KMS-11 (cell line): ENCODE results near the gene BPTF.
A peak's percentile ranks its signal among the peaks of the same experiment; 100 is the strongest.
"Not testable (repeated sequence)": the region's sequence is repeated elsewhere in the genome, so short reads cannot be mapped to it uniquely, and the experiment has no call there.

Experiments
- H2AFZ ChIP-seq: fragments of 200-600 bp; sonication (generic); 2 replicates; pipeline ENCODE4 v1.6.1; 2016; ENCODE audit warnings: antibody characterized with exemption, mixed run types, low read depth
- H3K27ac ChIP-seq: fragments of 200-600 bp; sonication (generic); 2 replicates; pipeline ENCODE4 v1.6.1; 2016; ENCODE audit warnings: mild to moderate bottlenecking, mixed run types
- H3K27me3 ChIP-seq: fragments of 200-600 bp; sonication (generic); 2 replicates; pipeline ENCODE4 v1.6.1; 2017; ENCODE audit warnings: mild to moderate bottlenecking, low read depth, mixed run types, moderate library complexity; ENCODE audit not compliant: insufficient read depth
- H3K36me3 ChIP-seq: fragments of 200-600 bp; sonication (generic); 2 replicates; pipeline ENCODE4 v1.6.1; 2017; ENCODE audit warnings: mild to moderate bottlenecking, mixed run types; ENCODE audit not compliant: insufficient read depth
- H3K4me1 ChIP-seq: fragments of 200-600 bp; sonication (generic); 2 replicates; pipeline ENCODE4 v1.6.1; 2016; ENCODE audit warnings: mild to moderate bottlenecking, low read depth, mixed run types; ENCODE audit not compliant: poor library complexity, severe bottlenecking
- H3K4me2 ChIP-seq: fragments of 200-600 bp; sonication (generic); 2 replicates; pipeline ENCODE4 v1.7.0; 2016; ENCODE audit warnings: mild to moderate bottlenecking, mixed run types
- H3K4me3 ChIP-seq: fragments of 200-600 bp; sonication (generic); IDR thresholded peaks from 2 replicates; pipeline ENCODE4 v1.6.1; 2017; ENCODE audit warnings: low read depth, low read length, mixed read lengths; ENCODE audit not compliant: insufficient read depth
- H3K79me2 ChIP-seq: fragments of 200-600 bp; sonication (generic); 2 replicates; pipeline ENCODE4 v1.6.1; 2016; ENCODE audit warnings: low read depth, mixed run types; ENCODE audit not compliant: insufficient read depth
- H3K9ac ChIP-seq: fragments of 200-600 bp; sonication (generic); 2 replicates; pipeline ENCODE4 v1.6.1; 2016; ENCODE audit warnings: mild to moderate bottlenecking, mixed run types
- H4K20me1 ChIP-seq: fragments of 200-600 bp; sonication (generic); 2 replicates; pipeline ENCODE4 v1.6.1; 2016; ENCODE audit warnings: mild to moderate bottlenecking, mixed run types; ENCODE audit not compliant: insufficient read depth
- TF ChIP-seq, protein P1 (sequence below): fragments of 200-600 bp; sonication (generic); conservative IDR thresholded peaks from 2 replicates; pipeline ENCODE4 v1.6.1; 2017; ENCODE audit warnings: low read depth, mild to moderate bottlenecking, antibody characterized with exemption, low read length, moderate library complexity, mixed read lengths

The BPTF gene

DNA sequence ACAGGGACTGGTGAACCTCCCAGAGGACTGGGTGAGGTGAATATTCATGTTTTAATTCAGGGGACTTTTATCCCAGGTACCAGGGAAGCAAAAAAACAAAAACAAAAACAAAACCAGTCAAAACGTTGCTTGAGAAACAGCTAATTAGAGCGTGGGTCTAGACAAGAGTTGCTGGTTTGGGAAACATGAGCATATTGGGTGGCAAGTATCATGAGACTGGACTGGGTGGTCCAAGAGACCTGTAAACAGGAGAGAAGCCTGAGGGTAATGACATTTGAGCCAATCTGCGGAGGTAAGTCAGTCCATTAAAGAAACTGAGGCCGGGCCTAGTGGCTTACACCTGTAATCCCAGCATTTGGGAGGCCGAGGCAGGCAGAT, 11.5 kb upstream of the BPTF start:
- Histone ChIP-seq H3K4me3 (no peak overlapping the region), H2AFZ (no peak overlapping the region), H3K4me2 (no peak overlapping the region), H3K79me2 (no peaks in the 10 kb centered on the region), H3K27ac (no peak overlapping the region), H3K27me3 (no peaks in the 10 kb centered on the region), H4K20me1 (no peaks in the 10 kb centered on the region), H3K36me3 (no peaks in the 10 kb centered on the region), H3K9ac (no peak overlapping the region), H3K4me1 (no peaks in the 10 kb centered on the region)
- TF ChIP-seq, protein P1, sequence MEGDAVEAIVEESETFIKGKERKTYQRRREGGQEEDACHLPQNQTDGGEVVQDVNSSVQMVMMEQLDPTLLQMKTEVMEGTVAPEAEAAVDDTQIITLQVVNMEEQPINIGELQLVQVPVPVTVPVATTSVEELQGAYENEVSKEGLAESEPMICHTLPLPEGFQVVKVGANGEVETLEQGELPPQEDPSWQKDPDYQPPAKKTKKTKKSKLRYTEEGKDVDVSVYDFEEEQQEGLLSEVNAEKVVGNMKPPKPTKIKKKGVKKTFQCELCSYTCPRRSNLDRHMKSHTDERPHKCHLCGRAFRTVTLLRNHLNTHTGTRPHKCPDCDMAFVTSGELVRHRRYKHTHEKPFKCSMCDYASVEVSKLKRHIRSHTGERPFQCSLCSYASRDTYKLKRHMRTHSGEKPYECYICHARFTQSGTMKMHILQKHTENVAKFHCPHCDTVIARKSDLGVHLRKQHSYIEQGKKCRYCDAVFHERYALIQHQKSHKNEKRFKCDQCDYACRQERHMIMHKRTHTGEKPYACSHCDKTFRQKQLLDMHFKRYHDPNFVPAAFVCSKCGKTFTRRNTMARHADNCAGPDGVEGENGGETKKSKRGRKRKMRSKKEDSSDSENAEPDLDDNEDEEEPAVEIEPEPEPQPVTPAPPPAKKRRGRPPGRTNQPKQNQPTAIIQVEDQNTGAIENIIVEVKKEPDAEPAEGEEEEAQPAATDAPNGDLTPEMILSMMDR, result no peak

DNA sequence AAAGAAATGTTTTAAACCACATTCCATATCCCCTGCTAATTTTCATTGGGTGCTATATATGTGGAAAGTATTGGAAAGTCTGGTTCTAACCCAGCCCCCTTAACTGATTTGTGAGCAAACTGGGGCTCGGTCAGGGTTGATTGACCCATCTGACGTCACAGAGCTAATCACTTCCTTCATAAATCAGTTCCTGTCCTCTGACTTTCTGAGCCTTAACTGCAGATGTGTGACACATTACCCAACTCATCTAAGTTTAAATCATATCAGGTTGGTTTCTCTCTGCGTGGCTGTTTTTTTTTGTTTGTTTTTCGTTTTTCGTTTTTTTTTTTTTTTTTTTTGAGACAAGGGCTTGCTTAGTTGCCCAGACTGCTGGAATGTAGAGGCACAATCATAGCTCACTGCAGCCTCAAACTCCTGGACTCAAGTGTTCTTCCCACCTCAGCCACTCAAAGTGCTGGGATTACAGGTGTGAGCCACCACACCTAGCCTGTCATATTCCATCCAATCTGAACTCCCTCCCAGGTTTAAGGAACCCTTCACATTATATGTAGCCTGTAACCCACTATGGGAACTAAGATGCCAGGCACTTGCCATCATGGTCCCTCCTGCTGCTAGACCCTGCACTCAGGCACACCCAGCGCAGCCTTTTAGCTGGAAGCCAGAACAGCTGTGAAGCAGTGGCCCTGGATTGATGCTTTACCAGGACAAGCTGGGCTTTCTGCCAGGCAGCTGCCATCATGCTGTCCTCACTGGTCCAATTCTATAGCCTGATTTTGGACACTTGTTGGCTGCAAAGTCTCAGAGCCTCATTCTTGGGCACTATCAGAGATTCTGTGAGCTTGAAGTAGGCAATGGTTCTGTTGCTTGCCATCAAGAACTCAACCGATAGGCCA, 6.9 kb upstream of the BPTF start:
- Histone ChIP-seq H2AFZ (no peak overlapping the region), H3K9ac (no peak overlapping the region), H3K27ac (no peak overlapping the region), H3K4me1 (no peaks in the 10 kb centered on the region), H3K4me3 (no peak overlapping the region), H4K20me1 (no peaks in the 10 kb centered on the region), H3K36me3 (no peaks in the 10 kb centered on the region), H3K79me2 (no peaks in the 10 kb centered on the region), H3K4me2 (no peak overlapping the region), H3K27me3 (no peaks in the 10 kb centered on the region)
- TF ChIP-seq, protein P1, result no peak

DNA sequence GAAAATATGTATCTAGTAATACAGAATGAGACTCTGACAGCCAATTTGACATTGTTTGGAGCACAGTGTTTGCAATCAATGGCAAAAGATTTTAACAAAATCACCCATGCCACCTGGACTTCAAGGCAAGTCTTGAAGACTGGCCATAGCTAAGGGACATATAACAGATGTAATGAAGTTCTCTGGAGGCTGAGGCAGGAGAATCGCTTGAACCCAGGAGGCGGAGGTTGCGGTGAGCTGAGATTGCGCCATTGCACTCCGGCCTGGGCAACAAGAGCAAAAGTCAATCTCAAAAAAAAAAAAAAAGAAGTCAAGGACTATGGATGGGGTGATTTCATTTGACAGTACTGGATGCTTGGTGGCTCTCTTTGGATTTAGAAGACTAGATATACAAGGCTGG, 5.6 kb upstream of the BPTF start:
- H2AFZ ChIP-seq, result no peak overlapping the region
- H3K4me2 ChIP-seq, result no peak overlapping the region
- H3K36me3 ChIP-seq, result no peaks in the 10 kb centered on the region
- H3K4me1 ChIP-seq, result peaks cover 5% of the 10 kb centered on the region
- H3K9ac ChIP-seq, result no peak overlapping the region
- H3K4me3 ChIP-seq, result no peak overlapping the region
- no peaks in the 10 kb centered on the region for H3K27me3 ChIP-seq
- H4K20me1 ChIP-seq, result no peaks in the 10 kb centered on the region
- H3K79me2 ChIP-seq, result no peaks in the 10 kb centered on the region
- TF ChIP-seq, protein P1, result no peak
- no peak overlapping the region for H3K27ac ChIP-seq

DNA sequence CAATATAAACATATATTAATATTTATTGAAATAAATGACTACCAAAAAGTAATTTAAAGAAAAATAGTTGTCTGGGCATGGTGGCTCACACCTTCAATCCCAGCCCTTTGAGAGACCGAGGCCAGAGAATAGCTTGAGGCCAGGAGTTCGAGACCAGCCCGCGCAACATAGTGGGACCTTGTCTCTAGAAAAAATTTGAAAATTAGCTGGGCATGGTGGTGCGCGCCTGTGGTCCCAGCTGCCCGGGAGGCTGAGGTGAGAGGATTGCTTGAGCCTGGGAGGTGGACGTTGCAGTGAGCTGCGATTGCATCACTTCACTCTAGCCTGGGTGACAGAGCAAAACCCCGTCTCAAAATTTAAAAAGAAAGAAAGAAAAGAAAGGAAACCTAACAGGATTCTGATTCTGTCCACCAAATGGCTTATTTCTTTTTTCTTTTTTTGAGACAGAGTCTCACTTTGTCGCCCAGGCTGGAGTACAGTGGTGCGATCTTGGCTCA, 3.4 kb upstream of the BPTF start:
- Histone ChIP-seq H2AFZ (no peak overlapping the region), H3K9ac (no peak overlapping the region), H4K20me1 (no peaks in the 10 kb centered on the region), H3K36me3 (no peaks in the 10 kb centered on the region), H3K4me2 (no peak overlapping the region), H3K4me1 (peaks cover 5% of the 10 kb centered on the region), H3K27ac (no peak overlapping the region), H3K27me3 (no peaks in the 10 kb centered on the region), H3K79me2 (peaks cover 5% of the 10 kb centered on the region), H3K4me3 (no peak overlapping the region)
- TF ChIP-seq, protein P1, result no peak

DNA sequence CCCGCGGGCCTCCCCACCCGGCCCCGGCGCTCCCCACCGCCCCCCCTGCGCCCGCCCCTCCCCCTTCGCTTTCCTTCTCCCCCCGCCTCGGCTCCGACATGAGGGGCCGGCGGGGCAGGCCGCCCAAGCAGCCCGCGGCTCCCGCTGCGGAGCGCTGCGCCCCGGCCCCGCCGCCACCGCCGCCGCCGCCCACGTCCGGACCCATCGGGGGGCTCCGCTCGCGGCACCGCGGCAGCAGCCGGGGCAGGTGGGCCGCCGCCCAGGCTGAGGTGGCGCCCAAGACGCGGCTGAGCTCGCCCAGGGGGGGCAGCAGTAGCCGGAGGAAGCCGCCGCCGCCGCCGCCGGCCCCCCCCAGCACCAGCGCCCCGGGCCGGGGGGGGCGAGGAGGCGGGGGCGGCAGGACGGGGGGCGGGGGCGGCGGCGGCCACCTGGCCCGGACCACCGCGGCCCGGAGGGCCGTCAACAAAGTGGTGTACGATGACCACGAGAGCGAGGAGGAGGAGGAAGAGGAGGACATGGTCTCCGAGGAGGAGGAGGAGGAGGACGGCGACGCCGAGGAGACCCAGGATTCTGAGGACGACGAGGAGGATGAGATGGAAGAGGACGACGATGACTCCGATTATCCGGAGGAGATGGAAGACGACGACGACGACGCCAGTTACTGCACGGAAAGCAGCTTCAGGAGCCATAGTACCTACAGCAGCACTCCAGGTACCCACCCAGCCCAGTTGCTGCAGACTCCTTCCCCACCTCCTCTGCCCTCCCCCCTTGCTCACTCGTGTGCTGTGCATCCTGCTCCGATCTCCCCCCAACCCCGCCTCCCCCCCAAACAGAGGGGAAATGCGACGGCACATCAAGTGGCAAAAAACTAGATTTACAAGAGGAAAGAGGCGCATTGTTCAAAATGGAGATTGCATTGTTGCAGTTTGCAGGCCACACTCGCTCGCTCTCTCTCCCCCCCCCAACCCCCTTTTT, 611 bp downstream of the BPTF start:
- H3K4me2 ChIP-seq, result peak overlapping the region; percentile 98; the same call in 1 of the 2 replicates
- H4K20me1 ChIP-seq, H3K4me3 ChIP-seq, H3K27me3 ChIP-seq, H3K36me3 ChIP-seq: not testable (repeated sequence)
- H3K9ac ChIP-seq, result peak overlapping the region; percentile 75
- peak overlapping the region; percentile 70 for H3K27ac ChIP-seq
- peaks cover 34% of the 10 kb centered on the region for H3K4me1 ChIP-seq
- H2AFZ ChIP-seq, result peak overlapping the region; percentile 50; the same call in 1 of the 2 replicates
- peaks cover 45% of the 10 kb centered on the region for H3K79me2 ChIP-seq
